Epidermal melanocyte (primary cell): ENCODE results near the gene CGAS.
A peak's percentile ranks its signal among the peaks of the same experiment; 100 is the strongest.
"Not testable (repeated sequence)": the region's sequence is repeated elsewhere in the genome, so short reads cannot be mapped to it uniquely, and the experiment has no call there.

ENCODE experiments used
- DNase-seq: peaks from one replicate; pipeline ENCODE4 v3.0.0; 2011; ENCODE audit warnings: low spot score; ENCODE audit not compliant: insufficient read length

The CGAS gene

DNA sequence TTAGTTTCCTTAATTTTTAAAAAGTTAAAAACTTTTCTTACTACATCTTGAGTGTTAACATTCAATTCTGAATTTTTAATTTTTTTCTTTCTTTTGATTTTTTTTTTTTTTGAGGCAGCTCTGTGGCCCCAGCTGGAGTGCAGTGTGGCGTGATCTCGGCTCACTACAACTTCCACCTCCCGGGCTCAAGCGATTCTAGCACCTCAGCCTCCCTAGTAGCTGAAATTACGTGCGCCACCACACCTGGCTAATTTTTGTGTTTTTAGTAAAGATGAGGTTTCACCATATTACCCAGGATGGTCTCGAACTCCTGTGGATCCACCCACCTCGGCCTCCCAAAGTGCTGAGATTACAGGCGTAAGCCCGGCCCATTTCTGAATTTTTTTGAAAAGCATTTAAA lies 56.2 kb downstream of the CGAS start:
- no peak for DNase-seq

DNA sequence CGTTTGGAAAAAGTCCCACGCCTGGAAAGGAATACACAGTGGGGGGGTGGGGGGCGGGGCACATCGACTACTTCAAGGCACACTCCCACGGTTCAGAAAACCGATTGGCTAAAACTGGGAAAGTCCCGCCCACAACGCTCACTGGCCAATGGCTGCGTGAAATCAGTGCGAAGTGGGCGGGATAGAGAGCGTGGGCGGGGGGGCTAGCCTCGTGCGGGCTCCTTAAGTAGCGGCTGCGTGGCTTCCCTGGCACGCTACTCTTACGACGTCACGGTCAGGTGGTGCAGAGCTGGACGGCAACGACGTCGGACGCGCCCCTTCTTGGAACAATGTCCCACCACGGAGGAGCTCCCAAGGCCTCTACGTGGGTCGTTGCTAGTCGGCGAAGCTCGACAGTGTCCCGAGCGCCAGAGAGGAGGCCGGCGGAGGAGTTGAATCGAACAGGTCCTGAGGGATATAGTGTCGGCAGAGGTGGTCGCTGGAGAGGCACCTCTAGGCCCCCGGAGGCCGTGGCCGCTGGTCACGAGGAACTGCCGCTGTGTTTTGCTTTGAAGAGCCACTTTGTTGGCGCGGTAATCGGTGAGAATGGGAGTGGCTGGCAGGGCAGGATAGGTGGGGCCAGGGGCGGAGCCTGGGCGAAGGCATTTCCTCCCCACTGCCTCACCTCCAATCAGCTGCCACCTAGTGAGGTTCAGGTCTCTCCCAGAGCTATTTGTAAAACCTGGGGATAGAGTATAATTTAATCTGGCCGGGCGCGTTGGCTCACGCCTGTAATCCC lies 57.3 kb downstream of the CGAS start, which contains the start of gene DDX43:
Gene DDX43, plus strand, starts transcription at position 252 of the 778 bp plus-strand sequence. Its CDS starts 78 bp downstream, at position 330.
- no peak for DNase-seq

GRCh38 chr6:73393278-73393677 lies 58.8 kb downstream of the CGAS start:
- no peak for DNase-seq

- not testable (repeated sequence) for DNase-seq
Observed at GRCh38 chr6:73392188-73392587, 59.9 kb downstream of the CGAS start.

GRCh38 chr6:73391675-73392074 lies 60.4 kb downstream of the CGAS start:
- DNase-seq: no peak

DNA sequence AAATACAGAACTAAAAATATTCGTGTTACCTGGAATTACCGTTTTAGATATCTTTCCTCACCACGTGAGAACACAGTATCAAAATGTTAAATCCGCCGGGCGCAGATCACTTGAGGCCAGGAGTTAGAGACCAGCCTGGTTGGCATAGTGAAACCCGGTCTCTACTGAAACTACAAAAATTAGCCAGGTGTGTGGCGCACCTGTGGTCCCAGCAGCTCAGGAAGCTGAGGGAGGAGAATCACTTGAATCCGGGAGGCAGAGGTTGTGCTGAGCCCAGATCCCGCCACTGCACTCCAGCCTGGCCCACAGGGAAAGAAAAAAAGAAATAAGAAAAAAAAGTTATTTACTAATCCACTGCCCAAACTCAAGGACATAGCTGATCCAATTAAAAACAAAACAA lies 62.2 kb downstream of the CGAS start:
- no peak for DNase-seq

DNA sequence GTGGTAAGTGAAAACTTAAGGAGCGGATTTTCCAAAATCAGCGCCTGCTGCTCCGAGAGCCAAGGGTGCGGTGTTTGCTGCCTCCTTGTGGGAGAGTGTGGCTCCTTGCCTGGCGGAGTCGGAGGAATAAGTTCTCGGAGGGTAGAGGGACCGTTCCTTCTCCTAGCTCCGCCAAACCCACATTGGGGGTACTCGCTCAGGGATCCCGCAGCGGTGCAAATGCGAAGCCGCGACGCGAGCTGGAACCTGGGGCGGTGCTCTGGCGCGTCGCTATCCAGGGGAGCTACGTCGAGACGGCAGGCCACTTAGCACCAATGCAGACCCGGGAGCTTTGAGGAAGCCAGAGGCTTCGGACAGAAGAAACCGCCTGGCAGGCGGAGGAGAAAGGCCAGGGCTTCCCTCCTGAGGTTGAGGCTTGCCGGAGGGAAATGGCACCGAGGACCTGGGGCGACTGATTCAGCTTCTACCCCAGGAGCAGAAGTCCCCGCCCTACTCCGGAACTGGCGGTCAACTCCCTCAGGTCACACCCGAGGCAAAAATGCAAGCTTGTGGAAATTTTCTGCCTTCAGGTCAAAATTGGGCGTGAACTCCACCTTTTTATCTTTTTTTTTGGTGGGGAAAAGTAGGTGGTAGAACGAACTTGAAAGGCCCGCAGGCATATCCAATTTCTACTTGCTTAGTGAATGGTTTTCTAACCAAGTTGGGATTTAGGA lies 63.1 kb downstream of the CGAS start:
- DNase-seq: peak; percentile 61

GRCh38 chr6:73388433-73388799 lies 63.7 kb downstream of the CGAS start:
- no peak for DNase-seq

- no peak for DNase-seq
Observed at GRCh38 chr6:73382462-73383113, 69.5 kb downstream of the CGAS start.

- not testable (repeated sequence) for DNase-seq
Observed at GRCh38 chr6:73381531-73381930, 70.6 kb downstream of the CGAS start.

DNA sequence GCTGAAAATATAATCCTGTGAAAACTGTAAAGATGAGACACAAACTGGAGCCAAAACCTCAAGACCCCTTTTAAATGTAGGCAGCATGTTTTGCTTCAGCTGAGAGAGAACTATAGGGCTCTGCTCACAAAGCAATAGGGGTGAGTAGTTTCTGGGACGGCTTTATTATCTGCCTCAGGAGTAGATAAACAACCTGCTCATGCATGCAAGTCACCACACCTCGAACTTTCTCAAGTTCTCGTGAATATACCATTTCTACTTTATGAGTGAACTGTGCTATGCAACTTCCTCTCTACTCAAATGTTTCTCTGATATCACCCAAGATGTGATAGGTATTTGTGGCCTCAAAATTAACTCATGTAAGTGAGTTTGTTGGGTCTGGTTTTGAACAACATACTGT lies 74.9 kb downstream of the CGAS start:
- DNase-seq: no peak

DNA sequence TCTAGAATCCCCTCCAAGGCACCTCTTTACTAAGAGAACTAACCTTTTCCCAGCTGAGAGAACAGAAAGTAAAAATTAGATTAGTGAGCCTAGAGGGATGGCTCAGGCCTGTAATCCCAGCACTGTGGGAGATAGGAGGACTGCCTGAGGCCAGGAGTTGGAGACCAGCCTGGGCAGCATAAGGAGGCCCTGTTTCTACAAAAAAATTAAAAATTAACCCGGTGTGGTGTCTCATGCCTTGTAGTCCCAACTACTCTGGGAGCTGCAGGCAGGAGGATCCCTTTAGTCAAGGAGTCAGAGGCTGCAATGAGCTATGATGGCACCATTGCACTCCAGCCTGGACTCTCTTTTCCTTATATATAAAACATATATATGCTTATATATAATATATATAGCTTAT lies 76.9 kb downstream of the CGAS start:
- no peak for DNase-seq
